BLaER1 treated with 17β-estradiol and CSF1 and Interleukin-3, amounts not matched to agents 10 nM and 100 nM (cell line): ENCODE results near the gene CFAP54.
"Not testable (repeated sequence)": the region's sequence is repeated elsewhere in the genome, so short reads cannot be mapped to it uniquely, and the experiment has no call there.

Experiments used
- H3K27ac ChIP-seq, 11 experiments: shearing (Covaris generic); formaldehyde crosslinking; 2 replicates each; pipeline ENCODE4 v1.8.1; 2022
- H3K27me3 ChIP-seq, 11 experiments: shearing (Covaris generic); formaldehyde crosslinking; 2 replicates each; pipeline ENCODE4 v1.8.1; 2022
- H3K36me3 ChIP-seq, 11 experiments: shearing (Covaris generic); formaldehyde crosslinking; 2 replicates each; pipeline ENCODE4 v1.8.1; 2022
- H3K4me1 ChIP-seq, 10 experiments: shearing (Covaris generic); formaldehyde crosslinking; 2 replicates each; pipeline ENCODE4 v1.8.1; 2022
- H3K4me2 ChIP-seq, 11 experiments: shearing (Covaris generic); formaldehyde crosslinking; 2 replicates each; pipeline ENCODE4 v1.8.1; 2022
- H3K4me3 ChIP-seq, 10 experiments: shearing (Covaris generic); formaldehyde crosslinking; 2 replicates each; pipeline ENCODE4 v1.8.1; 2022
- H3K9ac ChIP-seq, 11 experiments: shearing (Covaris generic); formaldehyde crosslinking; 2 replicates each; pipeline ENCODE4 v1.8.1; 2022
- H3K9me3 ChIP-seq, 11 experiments: shearing (Covaris generic); formaldehyde crosslinking; replicated peaks in 1 of 11; 2 replicates each; pipeline ENCODE4 v1.8.1; 2022
- H4K20me1 ChIP-seq, 11 experiments: shearing (Covaris generic); formaldehyde crosslinking; 2 replicates each; pipeline ENCODE4 v1.8.1; 2022
- Cebpa-rat ChIP-seq, 11 experiments: shearing (Covaris generic); IDR thresholded peaks; 2 replicates each; pipeline ENCODE4 v1.8.1; 2022

Gene CFAP54

GRCh38 chr12:96493106-96493505, 3.7 kb downstream of the CFAP54 start:
- H3K9ac ChIP-seq = no peak overlapping the region
- no peaks in the 10 kb centered on the region for H3K36me3 ChIP-seq
- H3K4me3 ChIP-seq = no peak overlapping the region
- TF ChIP-seq Cebpa-rat (IDR thresholded peaks at IDR 0.05) = no peak
- no peak overlapping the region for H3K27ac ChIP-seq
- H3K9me3 ChIP-seq = no peaks in the 10 kb centered on the region
- H3K4me2 ChIP-seq = no peak overlapping the region
- H3K4me1 ChIP-seq = peaks cover 0 to 26% (median 13%) of the 10 kb centered on the region in 10 experiments; a peak in 14 of 20 replicates
- H4K20me1 ChIP-seq = no peaks in the 10 kb centered on the region
- peaks cover 0 to 7% (median 0%) of the 10 kb centered on the region in 11 experiments; a peak in 8 of 22 replicates for H3K27me3 ChIP-seq

GRCh38 chr12:96494154-96494553, 4.8 kb downstream of the CFAP54 start:
- not testable (repeated sequence) for H3K27me3 ChIP-seq, H3K4me2 ChIP-seq, H3K9me3 ChIP-seq, H3K27ac ChIP-seq, H3K4me3 ChIP-seq, H4K20me1 ChIP-seq, H3K36me3 ChIP-seq, H3K9ac ChIP-seq
- peaks cover 0 to 23% (median 11%) of the 10 kb centered on the region in 10 experiments; a peak in 14 of 20 replicates for H3K4me1 ChIP-seq

- Histone ChIP-seq H3K9ac (no peak overlapping the region), H3K27ac (no peak overlapping the region), H3K36me3 (no peaks in the 10 kb centered on the region), H4K20me1 (no peaks in the 10 kb centered on the region), H3K4me1 (peaks cover 0 to 17% (median 5%) of the 10 kb centered on the region in 10 experiments; a peak in 13 of 20 replicates), H3K4me3 (no peak overlapping the region), H3K9me3 (no peaks in the 10 kb centered on the region), H3K4me2 (peak overlapping the region in 10 of 11 experiments; percentile 3 to 57 (median 43); a peak in 15 of 22 replicates), H3K27me3 (peaks cover 0 to 1% (median 0%) of the 10 kb centered on the region in 11 experiments; a peak in 4 of 22 replicates)
- TF ChIP-seq Cebpa-rat (IDR thresholded peaks at IDR 0.05) = no peak
Measured at GRCh38 chr12:96495155-96495554, 5.8 kb downstream of the CFAP54 start.

GRCh38 chr12:96495841-96496545, 6.6 kb downstream of the CFAP54 start:
- H3K36me3 ChIP-seq = no peaks in the 10 kb centered on the region
- no peak for TF ChIP-seq Cebpa-rat (IDR thresholded peaks at IDR 0.05)
- peaks cover 6 to 21% (median 11%) of the 10 kb centered on the region in 10 experiments for H3K4me1 ChIP-seq
- no peaks in the 10 kb centered on the region for H3K9me3 ChIP-seq
- no peak overlapping the region for H3K9ac ChIP-seq
- H3K27ac ChIP-seq = no peak overlapping the region
- H4K20me1 ChIP-seq = no peaks in the 10 kb centered on the region
- H3K4me3 ChIP-seq = no peak overlapping the region
- H3K27me3 ChIP-seq = no peaks in the 10 kb centered on the region
- 0 out of 22 replicates have a peak overlapping the region, but pooled peaks of 2 of the 11 experiments have one; percentile 3 to 52 for H3K4me2 ChIP-seq

GRCh38 chr12:96496944-96497343, 7.6 kb downstream of the CFAP54 start:
- no peak for TF ChIP-seq Cebpa-rat (IDR thresholded peaks at IDR 0.05)
- Histone ChIP-seq H4K20me1 (no peaks in the 10 kb centered on the region), H3K4me3 (no peak overlapping the region), H3K9me3 (no peaks in the 10 kb centered on the region), H3K9ac (no peak overlapping the region), H3K27me3 (no peaks in the 10 kb centered on the region), H3K36me3 (no peaks in the 10 kb centered on the region), H3K27ac (no peak overlapping the region), H3K4me2 (no peak overlapping the region), H3K4me1 (peaks cover 14 to 27% (median 19%) of the 10 kb centered on the region in 10 experiments)

- Histone ChIP-seq H3K4me2 (no peak overlapping the region), H3K27me3 (no peaks in the 10 kb centered on the region), H3K9ac (no peak overlapping the region), H4K20me1 (no peaks in the 10 kb centered on the region), H3K27ac (no peak overlapping the region), H3K4me1 (peaks cover 14 to 32% (median 25%) of the 10 kb centered on the region in 10 experiments), H3K4me3 (no peak overlapping the region), H3K36me3 (no peaks in the 10 kb centered on the region), H3K9me3 (no peaks in the 10 kb centered on the region)
- no peak for TF ChIP-seq Cebpa-rat (IDR thresholded peaks at IDR 0.05)
Measured at GRCh38 chr12:96497855-96498254, 8.5 kb downstream of the CFAP54 start.

- H3K4me3 ChIP-seq = no peak overlapping the region
- no peaks in the 10 kb centered on the region for H3K9me3 ChIP-seq
- H3K9ac ChIP-seq = peak overlapping the region in 1 of 11 experiments; percentile 7; a peak in 1 of 22 replicates
- H3K4me2 ChIP-seq = peak overlapping the region; percentile 5 to 82 (median 66); a peak in 19 of 22 replicates
- no peaks in the 10 kb centered on the region for H3K27me3 ChIP-seq
- peaks cover 7 to 29% (median 21%) of the 10 kb centered on the region in 10 experiments; a peak in 18 of 20 replicates for H3K4me1 ChIP-seq
- no peaks in the 10 kb centered on the region for H4K20me1 ChIP-seq
- TF ChIP-seq Cebpa-rat (IDR thresholded peaks at IDR 0.05) = no peak
- no peaks in the 10 kb centered on the region for H3K36me3 ChIP-seq
- peak overlapping the region in 7 of 11 experiments; percentile 8 to 75 (median 59); a peak in 8 of 22 replicates for H3K27ac ChIP-seq
Measured at GRCh38 chr12:96500693-96501092, 11.3 kb downstream of the CFAP54 start.

- no peak for TF ChIP-seq Cebpa-rat (IDR thresholded peaks at IDR 0.05)
- H3K4me2 ChIP-seq = peak overlapping the region; percentile 5 to 82 (median 66); a peak in 19 of 22 replicates
- no peak overlapping the region for H3K4me3 ChIP-seq
- H3K4me1 ChIP-seq = peaks cover 7 to 29% (median 19%) of the 10 kb centered on the region in 10 experiments; a peak in 18 of 20 replicates
- H3K36me3 ChIP-seq = no peaks in the 10 kb centered on the region
- no peaks in the 10 kb centered on the region for H4K20me1 ChIP-seq
- H3K27me3 ChIP-seq = no peaks in the 10 kb centered on the region
- peak overlapping the region in 1 of 11 experiments; percentile 7; a peak in 3 of 22 replicates for H3K9ac ChIP-seq
- peak overlapping the region in 10 of 11 experiments; percentile 8 to 75 (median 40); a peak in 15 of 22 replicates for H3K27ac ChIP-seq
- no peaks in the 10 kb centered on the region for H3K9me3 ChIP-seq
Measured at GRCh38 chr12:96501133-96501761, 11.9 kb downstream of the CFAP54 start.

- Histone ChIP-seq H3K4me1 (peaks cover 7 to 29% (median 19%) of the 10 kb centered on the region in 10 experiments; a peak in 18 of 20 replicates), H3K36me3 (no peaks in the 10 kb centered on the region), H3K27me3 (no peaks in the 10 kb centered on the region), H4K20me1 (no peaks in the 10 kb centered on the region), H3K4me3 (no peak overlapping the region), H3K4me2 (peak overlapping the region in 6 of 11 experiments; percentile 16 to 82 (median 66); a peak in 9 of 22 replicates), H3K9ac (no peak overlapping the region), H3K27ac (peak overlapping the region in 7 of 11 experiments; percentile 9 to 75 (median 59); a peak in 9 of 22 replicates), H3K9me3 (no peaks in the 10 kb centered on the region)
- TF ChIP-seq Cebpa-rat (IDR thresholded peaks at IDR 0.05) = no peak
Measured at GRCh38 chr12:96501908-96502307, 12.5 kb downstream of the CFAP54 start.
